Measurements from ENCODE around the gene TSPY3. TPM values are rescaled to one million over a fixed set of nuclear protein-coding genes. Genes with fewer than 3 reads are reported as not detected.
"Not testable (repeated sequence)": the region's sequence is repeated elsewhere in the genome, so short reads cannot be mapped to it uniquely, and the experiment has no call there.

TSPY3 gene
- not detected in 2 replicates for total RNA-seq (2012; rRNA removed)

GRCh38 chrY:9398121-9398520, at the start of gene TSPY3:
Gene TSPY3, plus strand, starts transcription at chrY:9398421. Its CDS starts 46 bp downstream, at chrY:9398467.
- H3K4me2 ChIP-seq (ENCODE audit: low read length); H3K27me3 ChIP-seq (ENCODE audit: control insufficient read depth, insufficient read depth, low read length); H3K4me1 ChIP-seq (ENCODE audit: control insufficient read depth, insufficient read depth, low read length); H3K9me3 ChIP-seq (replicated peaks; ENCODE audit: low read length); H3K4me3 ChIP-seq (ENCODE audit: low read length); H3K36me3 ChIP-seq (ENCODE audit: insufficient read depth, low read length); H3K9ac ChIP-seq (ENCODE audit: low read depth, low read length): not testable (repeated sequence)

- H3K4me1 ChIP-seq (ENCODE audit: control insufficient read depth, insufficient read depth, low read length); H3K4me3 ChIP-seq (ENCODE audit: low read length); H3K4me2 ChIP-seq (ENCODE audit: low read length); H3K36me3 ChIP-seq (ENCODE audit: insufficient read depth, low read length); H3K9me3 ChIP-seq (replicated peaks; ENCODE audit: low read length); H3K27me3 ChIP-seq (ENCODE audit: control insufficient read depth, insufficient read depth, low read length); H3K9ac ChIP-seq (ENCODE audit: low read depth, low read length): not testable (repeated sequence)
These were observed 40.7 kb upstream of the TSPY3 start, which contains the start of gene TSPY8 for GRCh38 chrY:9357497-9357896. Gene TSPY8, plus strand, starts transcription at chrY:9357797. Its CDS starts 46 bp downstream, at chrY:9357843.

GRCh38 chrY:9396527-9396926, 1.7 kb upstream of the TSPY3 start:
- H3K4me2 ChIP-seq (ENCODE audit: low read length); H3K9ac ChIP-seq (ENCODE audit: low read depth, low read length); H3K4me3 ChIP-seq (ENCODE audit: low read length); H3K36me3 ChIP-seq (ENCODE audit: insufficient read depth, low read length); H3K9me3 ChIP-seq (replicated peaks; ENCODE audit: low read length); H3K27me3 ChIP-seq (ENCODE audit: control insufficient read depth, insufficient read depth, low read length); H3K4me1 ChIP-seq (ENCODE audit: control insufficient read depth, insufficient read depth, low read length): not testable (repeated sequence)
